Measurements from ENCODE around the gene DAB2IP.

DNA sequence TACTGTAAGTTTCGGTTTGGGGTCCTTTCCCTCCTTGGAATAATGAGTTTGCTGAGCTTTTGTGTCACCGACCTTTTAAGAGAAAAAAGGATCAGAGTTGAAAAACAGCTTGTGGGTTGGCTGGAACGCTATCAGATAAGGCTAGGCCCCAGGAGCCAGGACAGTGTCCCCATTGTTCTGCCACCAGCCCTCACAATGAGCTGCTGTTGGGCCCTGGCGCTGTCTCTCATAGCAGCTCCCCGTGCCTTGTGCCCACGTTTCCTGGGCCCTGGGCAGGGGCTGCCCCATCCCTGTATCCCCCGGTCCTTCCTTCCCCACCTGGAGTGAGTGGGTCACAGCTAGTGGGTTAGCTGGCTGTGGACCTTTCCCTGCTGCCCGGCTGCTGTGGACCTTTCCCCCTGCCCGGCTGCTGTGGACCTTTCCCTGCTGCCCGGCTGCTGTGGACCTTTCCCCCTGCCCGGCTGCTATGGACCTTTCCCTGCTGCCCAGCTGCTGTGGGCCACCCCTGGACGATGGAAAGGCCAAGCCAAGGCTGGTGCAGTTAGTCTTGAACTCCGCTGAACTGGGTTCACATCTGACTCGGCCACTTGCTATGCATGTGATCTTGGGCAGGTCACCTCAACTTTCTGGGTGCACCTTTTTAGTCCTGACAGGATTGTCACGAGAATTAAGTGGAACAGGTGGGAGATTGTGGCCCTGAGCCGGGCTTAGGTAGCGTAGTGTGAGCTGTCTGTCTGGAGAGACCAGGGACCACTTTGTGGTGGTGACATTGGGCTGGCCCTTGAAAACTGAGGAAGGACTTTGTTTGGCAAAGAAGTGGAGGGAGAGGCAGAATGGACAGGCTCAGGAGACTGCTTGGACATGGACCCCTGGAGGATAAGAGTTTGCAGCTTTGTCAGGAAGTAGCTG is 99.5 kb downstream of the DAB2IP start:
- TF ChIP-seq EP300 (IDR thresholded peaks at IDR 0.05) (no peak), POLR2A (IDR thresholded peaks at IDR 0.05) (no peak), CTCF (IDR thresholded peaks at IDR 0.05) (no peak), POLR2AphosphoS5 (IDR thresholded peaks at IDR 0.05) (no peak)

Data from upper lobe of left lung (tissue), 4 donors.